Measurements from ENCODE around the gene ACAN. TPM values are rescaled to one million over a fixed set of nuclear protein-coding genes. Genes with fewer than 3 reads are reported as not detected.

ACAN gene
- total RNA-seq, 1 donor from 2014 or later, result 0.03 TPM

GRCh38 chr15:88860212-88860611 lies 57.0 kb downstream of the ACAN start:
- no peak for DNase-seq (ENCODE audit: low spot score)
- Mint-ChIP-seq H3K4me1 (ENCODE audit: unreplicated experiment) (no peaks in the 10 kb centered on the region), H3K4me3 (ENCODE audit: unreplicated experiment) (no peak overlapping the region), H3K27ac (ENCODE audit: unreplicated experiment) (peak overlapping the region; percentile 9), H3K36me3 (ENCODE audit: low read depth, unreplicated experiment) (no peaks in the 10 kb centered on the region), H3K9me3 (ENCODE audit: unreplicated experiment) (no peaks in the 10 kb centered on the region), H3K27me3 (ENCODE audit: unreplicated experiment) (peaks cover 2% of the 10 kb centered on the region)
- no peak for TF ChIP-seq CTCF (IDR thresholded peaks at IDR 0.05; ENCODE audit: unreplicated experiment)

DNA sequence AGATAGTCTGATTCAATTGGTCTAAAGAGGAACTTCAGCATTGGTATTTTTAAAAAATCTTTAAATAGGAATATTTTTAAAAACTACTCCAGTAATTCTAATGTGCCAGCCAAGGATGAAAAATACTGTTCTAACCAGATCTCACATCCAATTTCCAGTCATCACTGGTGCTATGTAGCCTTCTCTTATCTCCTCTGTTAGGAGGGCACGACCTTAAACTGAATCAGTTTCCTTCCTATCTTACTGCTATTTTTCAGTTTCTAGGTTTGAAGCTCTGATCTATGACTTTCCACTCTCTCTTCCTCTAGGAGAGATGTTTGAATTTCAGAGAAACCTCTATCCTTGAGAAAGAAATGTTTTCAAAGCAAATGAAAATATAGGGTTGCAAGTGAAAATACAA lies 60.2 kb downstream of the ACAN start:
- H3K36me3 Mint-ChIP-seq (ENCODE audit: low read depth, unreplicated experiment), result peaks cover 5% of the 10 kb centered on the region
- H3K4me3 Mint-ChIP-seq (ENCODE audit: unreplicated experiment), result no peak overlapping the region
- H3K4me1 Mint-ChIP-seq (ENCODE audit: unreplicated experiment), result no peaks in the 10 kb centered on the region
- H3K27ac Mint-ChIP-seq (ENCODE audit: unreplicated experiment), result no peak overlapping the region
- TF ChIP-seq CTCF (IDR thresholded peaks at IDR 0.05; ENCODE audit: unreplicated experiment), result no peak
- no peaks in the 10 kb centered on the region for H3K9me3 Mint-ChIP-seq (ENCODE audit: unreplicated experiment)
- peaks cover 2% of the 10 kb centered on the region for H3K27me3 Mint-ChIP-seq (ENCODE audit: unreplicated experiment)
- DNase-seq (ENCODE audit: low spot score), result no peak

DNA sequence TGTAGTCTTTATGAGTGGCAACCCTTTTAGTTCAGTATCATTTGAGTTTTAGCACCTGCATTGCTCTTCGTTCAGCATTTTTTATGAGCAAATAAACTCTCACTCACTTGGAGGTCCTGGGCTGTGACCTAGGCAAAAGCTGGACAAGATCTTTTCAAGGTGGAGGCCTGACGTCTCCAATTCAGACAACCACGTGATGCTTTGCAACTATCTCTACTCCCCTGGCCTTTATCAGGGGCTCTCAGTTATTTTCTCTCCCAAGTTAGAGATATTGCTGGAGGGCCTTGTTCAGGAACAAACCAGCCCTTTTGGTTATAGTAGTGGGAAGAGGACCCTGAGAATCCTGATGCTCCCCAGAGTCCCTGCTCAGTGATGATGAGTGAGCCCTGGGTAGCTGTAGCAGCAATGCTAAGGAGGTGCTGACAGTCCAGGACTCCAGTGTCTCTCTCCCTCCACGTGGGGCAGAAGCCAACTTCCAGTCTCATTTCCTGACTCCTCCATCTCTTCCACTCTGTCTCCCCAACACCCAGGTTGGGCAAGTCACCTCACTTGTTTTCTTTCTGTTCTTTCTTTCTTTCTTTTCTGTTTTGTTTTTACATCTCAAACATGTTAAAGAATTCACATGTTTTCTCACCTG lies 61.7 kb downstream of the ACAN start:
- Mint-ChIP-seq H3K4me3 (ENCODE audit: unreplicated experiment) (no peak overlapping the region), H3K36me3 (ENCODE audit: low read depth, unreplicated experiment) (peaks cover 5% of the 10 kb centered on the region), H3K4me1 (ENCODE audit: unreplicated experiment) (no peaks in the 10 kb centered on the region), H3K27me3 (ENCODE audit: unreplicated experiment) (peaks cover 1% of the 10 kb centered on the region), H3K9me3 (ENCODE audit: unreplicated experiment) (no peaks in the 10 kb centered on the region), H3K27ac (ENCODE audit: unreplicated experiment) (no peak overlapping the region)
- no peak for TF ChIP-seq CTCF (IDR thresholded peaks at IDR 0.05; ENCODE audit: unreplicated experiment)
- DNase-seq (ENCODE audit: low spot score), result no peak

GRCh38 chr15:88865498-88866099 lies 62.4 kb downstream of the ACAN start:
- no peak for DNase-seq (ENCODE audit: low spot score)
- H3K27ac Mint-ChIP-seq (ENCODE audit: unreplicated experiment), result no peak overlapping the region
- no peak overlapping the region for H3K4me3 Mint-ChIP-seq (ENCODE audit: unreplicated experiment)
- TF ChIP-seq CTCF (IDR thresholded peaks at IDR 0.05; ENCODE audit: unreplicated experiment), result no peak
- no peaks in the 10 kb centered on the region for H3K9me3 Mint-ChIP-seq (ENCODE audit: unreplicated experiment)
- peaks cover 5% of the 10 kb centered on the region for H3K36me3 Mint-ChIP-seq (ENCODE audit: low read depth, unreplicated experiment)
- H3K27me3 Mint-ChIP-seq (ENCODE audit: unreplicated experiment), result peaks cover 5% of the 10 kb centered on the region
- no peaks in the 10 kb centered on the region for H3K4me1 Mint-ChIP-seq (ENCODE audit: unreplicated experiment)

GRCh38 chr15:88866295-88866881 lies 63.2 kb downstream of the ACAN start:
- no peaks in the 10 kb centered on the region for H3K4me1 Mint-ChIP-seq (ENCODE audit: unreplicated experiment)

More at GRCh38 chr15:88866295-88866881, 63.2 kb downstream of the ACAN start:
- Mint-ChIP-seq H3K9me3 (ENCODE audit: unreplicated experiment) (no peaks in the 10 kb centered on the region), H3K27ac (ENCODE audit: unreplicated experiment) (no peak overlapping the region), H3K4me3 (ENCODE audit: unreplicated experiment) (no peak overlapping the region), H3K36me3 (ENCODE audit: low read depth, unreplicated experiment) (peaks cover 5% of the 10 kb centered on the region), H3K27me3 (ENCODE audit: unreplicated experiment) (peaks cover 7% of the 10 kb centered on the region)
- TF ChIP-seq CTCF (IDR thresholded peaks at IDR 0.05; ENCODE audit: unreplicated experiment), result no peak
- no peak for DNase-seq (ENCODE audit: low spot score)

Data from endothelial cell (in vitro differentiated cells).